Endometrial microvascular endothelial cells (primary cell): ENCODE results near the gene UBASH3A. TPM values are rescaled to one million over a fixed set of nuclear protein-coding genes. Genes with fewer than 3 reads are reported as not detected.
"Not testable (repeated sequence)": the region's sequence is repeated elsewhere in the genome, so short reads cannot be mapped to it uniquely, and the experiment has no call there.

Experiments
- in situ Hi-C: cut with HindIII; loops from 2 replicates; pipeline ENCODE4 v1.10.0; 2017; ENCODE audit warnings: low sequenced_read_pairs, low pct_unique_long_range_greater_than_20kb; ENCODE audit errors: inconsistent ontology term
- total RNA-seq: library from RNA; depleted of rRNA; stranded (reverse); fragments of >200 nt; gene quantifications from one replicate; pipeline ENCODE4 v1.2.3, GENCODE V29; 2015; ENCODE audit errors: inconsistent ontology term

UBASH3A gene
- total RNA-seq, 1 donor from 2014 or later, result not detected

- in situ Hi-C loops, result no loop called here
These were observed 51.5 kb downstream of the UBASH3A start for GRCh38 chr21:42455196-42455595.

DNA sequence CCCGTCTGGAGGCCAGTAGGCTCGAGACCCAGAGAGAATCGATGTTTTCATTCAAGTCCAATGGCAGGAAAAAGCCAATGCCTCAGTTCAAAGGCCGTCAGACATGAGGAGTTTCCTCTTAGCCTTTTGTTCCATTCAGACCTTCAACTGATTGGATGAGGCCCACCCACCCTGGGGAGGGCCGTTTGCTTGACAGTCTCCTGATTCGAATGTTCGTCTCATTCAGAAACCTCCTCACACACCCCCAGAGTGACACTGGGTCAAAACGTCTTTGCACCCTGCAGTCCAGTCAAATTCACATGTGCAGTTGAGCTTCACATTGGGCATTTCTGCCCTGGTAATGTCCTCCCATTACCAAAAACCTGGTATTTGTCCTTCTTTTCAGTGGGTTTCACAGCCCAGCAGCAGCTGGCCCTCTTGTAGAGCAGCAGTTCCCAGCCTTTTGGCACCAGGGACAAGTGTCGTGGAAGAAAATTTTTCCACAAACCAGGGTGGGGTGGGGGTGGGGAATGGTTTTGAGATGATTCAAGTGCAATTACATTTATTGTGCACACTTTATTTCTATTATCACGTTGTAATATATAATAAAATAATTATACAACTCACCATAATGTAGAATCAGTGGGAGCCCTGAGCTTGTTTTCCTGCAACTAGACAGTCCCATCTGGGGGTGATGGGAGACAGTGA is 52.2 kb downstream of the UBASH3A start:
- in situ Hi-C loops, result no loop called here

- in situ Hi-C loops, result no loop called here
These were observed 52.8 kb downstream of the UBASH3A start for GRCh38 chr21:42456457-42456856.

DNA sequence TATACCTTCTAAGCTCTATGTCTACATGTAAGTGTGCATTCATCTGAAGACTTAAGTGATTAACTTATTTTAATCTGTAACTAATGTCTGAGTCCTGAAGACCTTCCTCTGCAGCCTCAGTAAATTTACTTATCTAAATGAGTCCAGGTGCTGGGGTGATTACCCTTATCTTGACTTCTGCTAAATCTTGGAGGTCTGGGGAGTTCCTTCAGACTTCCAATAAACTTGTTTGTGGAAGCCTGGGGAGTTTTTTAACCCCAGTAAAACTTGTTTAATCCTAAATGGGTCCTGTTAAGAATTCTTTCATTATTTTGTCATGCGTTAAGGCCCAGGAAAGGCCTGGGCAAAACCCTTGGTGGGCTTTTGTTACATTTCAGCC is 55.4 kb downstream of the UBASH3A start:
- in situ Hi-C loops, result no loop called here

- in situ Hi-C loops, result no loop called here
These were observed 56.0 kb downstream of the UBASH3A start for GRCh38 chr21:42459546-42460215.

DNA sequence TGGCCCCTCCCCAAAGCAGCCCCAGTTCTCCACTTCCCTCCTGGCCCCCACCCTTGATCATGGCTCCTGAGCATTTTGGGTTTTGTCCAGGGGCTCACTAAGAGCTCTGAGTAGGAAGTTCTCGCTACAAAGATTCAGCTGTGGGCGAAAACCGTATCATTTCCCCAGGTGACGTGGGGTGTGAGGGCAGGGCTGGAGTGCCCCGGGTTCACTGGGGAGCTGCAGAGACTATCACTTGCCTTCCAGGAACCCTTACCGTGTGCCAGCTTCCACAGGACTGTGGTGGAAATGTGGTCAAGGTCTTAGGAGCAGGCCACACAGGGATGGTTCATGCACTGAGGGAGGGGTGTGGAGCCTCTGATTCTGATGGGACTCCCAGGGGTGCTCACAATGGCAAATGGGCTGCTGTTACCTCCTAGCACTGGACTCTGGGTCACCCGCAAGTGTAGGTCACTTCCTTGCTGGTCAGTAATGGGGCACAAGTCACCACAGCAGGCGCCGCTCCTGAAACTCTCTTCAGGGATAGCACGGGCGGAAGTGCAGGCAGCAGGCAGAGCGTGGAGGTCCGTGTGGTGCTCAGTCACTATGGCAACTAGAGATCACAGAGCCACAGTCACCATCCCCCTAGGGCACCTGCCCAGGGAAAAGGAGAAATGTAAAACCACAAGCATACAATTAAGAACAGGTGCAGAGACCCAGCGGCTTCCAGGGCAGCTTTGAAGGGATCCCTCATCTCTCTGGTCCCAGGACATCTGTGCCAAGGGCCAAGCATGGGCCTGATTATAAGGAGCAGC is 56.9 kb downstream of the UBASH3A start:
- in situ Hi-C loops, result no loop called here

DNA sequence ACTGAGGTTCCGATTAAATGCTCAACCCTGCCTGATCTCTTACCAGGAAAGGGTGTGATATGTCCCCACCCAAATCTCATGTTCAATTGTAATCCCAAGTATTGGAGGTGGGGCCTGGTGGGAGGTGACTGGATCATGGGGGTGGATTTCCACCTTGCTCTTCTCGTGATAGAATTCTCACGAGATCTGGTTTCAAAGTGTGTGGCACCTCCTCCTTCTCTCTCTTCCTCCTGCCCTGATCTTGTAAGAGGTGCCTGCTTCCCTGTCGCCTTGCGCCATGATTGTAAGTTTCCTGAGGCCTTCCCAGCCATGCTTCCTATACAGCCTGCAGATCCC is 57.5 kb downstream of the UBASH3A start:
- in situ Hi-C loops, result no loop called here

DNA sequence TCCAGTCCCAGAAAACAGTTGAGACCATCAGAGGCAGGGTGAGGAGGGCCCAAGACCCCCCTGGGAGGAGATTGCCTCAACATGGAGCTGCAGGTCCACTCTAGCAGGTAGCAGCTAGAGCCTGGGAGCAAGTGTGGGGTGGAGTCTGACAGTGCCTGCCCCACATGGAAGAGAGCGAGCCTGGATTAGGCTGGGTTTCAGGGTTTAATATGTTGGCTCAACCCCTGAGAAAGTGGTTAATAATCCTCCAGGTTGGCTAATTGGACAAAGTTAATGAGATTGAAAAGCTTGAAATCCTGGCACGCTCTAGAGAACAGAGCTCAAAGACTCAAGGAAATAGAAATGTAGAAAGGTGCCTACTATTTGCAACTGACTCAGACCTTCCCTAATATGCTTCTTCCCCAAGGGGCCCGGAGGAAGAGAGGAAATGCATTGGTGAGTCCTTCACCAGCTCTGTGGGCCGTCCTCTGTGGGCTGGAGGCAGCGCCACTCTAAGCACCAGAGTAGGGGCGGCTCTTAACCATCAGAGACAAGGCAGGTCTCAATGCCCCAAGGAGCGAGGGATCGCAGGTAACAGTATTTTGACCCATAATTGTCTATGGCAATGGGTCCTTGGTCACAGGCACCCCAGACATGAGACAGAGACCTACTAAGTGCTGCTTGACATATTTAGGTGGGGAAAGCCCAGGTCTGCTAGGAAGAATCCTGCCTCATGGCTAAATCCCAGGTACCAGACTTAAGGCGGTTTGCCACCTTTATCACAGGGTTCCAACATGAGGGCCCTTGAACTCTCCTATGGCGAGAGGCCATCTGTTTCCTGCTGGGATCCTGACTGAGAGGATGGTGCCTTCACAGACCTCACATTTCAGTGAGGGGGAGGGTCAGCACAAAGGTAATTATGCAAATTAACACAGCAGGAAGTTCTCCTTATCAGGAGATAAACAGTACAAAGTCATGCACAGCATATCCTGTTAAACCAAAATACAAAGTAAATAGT is 58.5 kb downstream of the UBASH3A start:
- in situ Hi-C loops, result no loop called here

DNA sequence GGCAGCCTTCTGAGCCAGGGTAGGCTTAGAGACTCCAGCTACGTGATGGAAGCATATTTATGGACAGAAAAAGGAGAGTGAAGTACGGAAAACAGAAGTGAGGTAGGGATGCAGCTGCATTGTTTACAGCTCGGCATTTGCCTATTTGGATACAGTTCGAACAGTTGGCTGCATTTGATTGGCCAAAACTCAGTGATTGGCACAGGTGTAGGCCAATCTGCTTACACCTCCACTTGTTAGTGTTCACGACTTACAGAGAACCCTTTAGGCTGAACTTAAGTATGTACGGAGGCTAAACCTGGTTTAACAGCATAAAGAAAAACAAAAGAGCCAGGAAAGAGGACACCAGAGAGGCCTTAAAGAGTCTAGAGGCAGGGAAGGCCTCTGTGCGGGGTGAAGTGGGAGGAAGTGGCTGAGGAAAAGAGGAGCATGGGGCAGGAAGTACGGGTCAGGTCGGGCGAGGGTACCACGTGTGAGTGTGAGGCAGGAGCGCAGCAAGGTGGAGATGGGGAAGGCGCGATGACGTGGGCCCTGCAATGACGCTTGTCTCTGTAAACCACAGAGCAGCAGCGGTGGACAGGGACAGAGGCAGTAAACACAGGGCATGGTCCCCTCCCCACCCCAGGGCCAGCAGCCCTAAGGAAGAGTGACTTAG is 60.3 kb downstream of the UBASH3A start:
- in situ Hi-C loops, result no loop called here

DNA sequence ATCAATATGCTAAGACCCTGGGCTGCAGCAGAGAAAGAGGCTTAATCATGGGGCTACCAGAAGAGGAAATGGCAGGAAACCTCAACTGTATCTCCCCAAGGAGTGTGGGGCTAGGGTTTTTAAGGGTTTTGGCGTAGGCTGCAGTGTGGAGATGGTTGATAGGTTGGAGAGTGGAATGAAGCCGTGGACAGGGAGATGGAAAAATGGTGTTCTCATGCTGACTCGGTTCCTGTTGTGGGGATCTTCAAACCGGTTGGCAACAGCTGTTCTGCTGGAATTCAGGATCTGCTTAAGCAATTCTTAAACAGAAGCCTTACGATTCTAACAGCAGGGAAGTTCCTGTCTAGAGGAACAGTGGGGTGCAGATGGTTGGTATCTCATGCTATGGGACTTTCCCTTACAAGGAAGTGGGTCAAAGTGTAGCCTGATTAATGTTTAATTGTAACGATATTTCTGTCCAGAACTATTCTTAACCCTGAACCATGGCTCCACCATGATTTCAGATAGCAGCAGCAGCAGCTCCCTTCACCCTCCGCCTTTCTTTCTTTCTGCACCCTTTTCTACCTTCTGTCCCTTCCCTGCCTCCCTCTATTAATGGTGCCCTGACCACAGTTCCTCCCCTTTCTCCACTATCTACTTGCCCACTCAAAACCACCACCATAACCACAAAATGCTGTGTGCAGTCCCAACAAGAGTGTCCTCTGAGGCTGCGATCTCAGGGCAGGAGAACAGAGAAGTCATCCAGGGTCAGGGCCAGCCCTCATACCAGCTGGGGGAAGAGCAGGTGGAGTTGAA is 61.5 kb downstream of the UBASH3A start:
- in situ Hi-C loops, result no loop called here

DNA sequence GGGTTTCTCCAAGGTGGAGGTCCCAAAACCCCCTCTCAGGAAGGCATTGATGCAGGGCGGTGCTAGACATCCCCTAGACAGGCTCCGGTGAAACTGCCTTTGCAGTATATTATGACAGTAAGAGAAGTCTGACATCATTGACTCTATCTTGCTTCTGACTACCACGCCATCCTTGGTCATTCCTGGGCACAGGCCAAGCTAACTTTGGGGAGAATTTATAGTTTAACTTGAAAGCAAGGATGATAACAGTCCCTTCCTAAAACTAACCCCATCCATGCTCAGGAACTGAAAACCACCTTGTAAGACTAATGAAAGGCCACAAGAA is 62.1 kb downstream of the UBASH3A start:
- in situ Hi-C loops, result no loop called here

- in situ Hi-C loops, result no loop called here
These were observed 63.0 kb downstream of the UBASH3A start for GRCh38 chr21:42466700-42467099.

- in situ Hi-C loops, result no loop called here
These were observed 63.7 kb downstream of the UBASH3A start for GRCh38 chr21:42467140-42467983.

DNA sequence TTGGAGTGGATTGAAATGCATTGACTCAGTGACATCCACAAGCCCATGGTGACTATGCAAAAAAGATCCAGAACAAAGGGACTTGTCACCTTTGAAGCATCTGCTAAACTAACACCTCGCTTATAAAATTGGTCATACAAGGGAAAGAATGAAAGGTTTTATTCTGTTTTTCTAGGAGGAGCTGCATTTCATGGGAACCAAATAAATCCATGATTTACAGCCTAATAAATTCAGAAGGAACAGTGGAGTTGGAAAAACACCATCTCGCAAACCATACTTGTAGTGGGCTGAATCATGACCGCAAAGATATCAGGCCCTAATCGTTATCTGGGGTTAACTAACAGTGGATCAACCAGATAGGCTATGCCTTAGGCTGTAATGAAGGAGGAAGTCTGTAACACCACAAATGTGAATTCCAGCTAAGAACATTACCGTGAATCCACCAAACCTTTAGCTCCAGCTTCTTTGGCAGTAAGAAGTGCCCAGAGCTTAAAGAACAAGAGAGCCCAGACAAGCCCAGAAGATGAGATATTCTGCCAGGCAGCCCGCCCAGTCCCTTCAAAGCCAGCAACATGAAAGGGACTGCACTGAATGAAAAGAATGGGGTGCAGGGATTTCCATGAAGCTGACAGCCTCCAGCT is 64.9 kb downstream of the UBASH3A start:
- in situ Hi-C loops, result no loop called here

DNA sequence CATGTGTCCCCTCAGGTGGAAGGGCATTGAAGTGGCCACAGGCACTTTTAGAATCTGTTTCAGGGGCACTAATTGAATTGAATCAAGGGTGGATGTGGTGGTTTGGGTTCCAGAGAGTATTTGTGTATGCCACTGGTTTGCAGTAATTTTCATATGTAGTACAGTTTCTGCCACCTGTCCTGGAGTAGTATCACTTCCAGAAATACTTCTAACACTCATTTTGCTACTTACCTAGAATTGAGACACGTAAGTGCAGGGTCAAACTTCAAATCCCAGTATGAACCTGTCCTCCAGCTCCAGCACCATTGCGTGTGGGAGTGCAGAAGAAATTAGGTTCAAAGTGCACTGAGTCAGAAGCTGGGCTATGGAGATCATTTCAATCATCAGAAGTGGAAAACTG is 65.6 kb downstream of the UBASH3A start:
- in situ Hi-C loops, result no loop called here

DNA sequence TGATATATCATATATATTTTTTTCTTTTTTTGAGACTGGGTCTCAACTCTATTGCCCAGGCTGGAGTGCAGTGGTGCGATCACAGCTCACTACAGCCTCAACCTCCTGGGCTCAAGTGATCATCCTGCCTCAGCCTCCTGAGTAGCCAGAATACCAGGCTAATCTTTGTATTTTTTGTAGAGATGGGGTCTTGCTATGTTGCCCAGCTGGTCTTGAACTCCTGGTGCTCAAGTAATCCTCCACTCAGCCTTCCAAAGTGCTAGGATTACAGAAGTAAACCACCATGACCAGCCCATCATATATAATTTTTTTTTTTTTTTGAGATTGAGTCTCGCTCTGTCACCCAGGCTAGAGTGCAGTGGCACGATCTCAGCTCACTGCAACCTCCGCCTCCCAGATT is 66.0 kb downstream of the UBASH3A start:
- in situ Hi-C loops, result not testable (repeated sequence)

DNA sequence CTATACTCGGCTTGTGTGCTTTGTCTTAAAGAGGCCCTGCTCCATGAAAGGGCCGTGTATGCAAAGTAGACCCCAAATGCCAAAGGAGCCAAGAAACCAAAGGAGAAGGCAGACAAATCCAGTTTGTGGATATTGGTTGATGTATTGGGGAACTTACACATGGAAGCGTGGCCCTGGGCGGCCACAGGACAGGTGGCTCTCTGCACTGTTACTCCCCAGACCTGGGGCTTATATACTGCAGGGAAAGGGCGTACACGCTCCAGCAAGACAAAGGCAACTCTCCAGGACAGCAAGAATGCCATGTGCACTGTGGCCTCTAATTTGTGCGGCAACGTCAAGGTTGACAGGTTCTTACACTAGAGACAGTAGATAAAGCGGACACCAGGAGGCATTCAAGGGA is 67.5 kb downstream of the UBASH3A start:
- in situ Hi-C loops, result no loop called here
